HG03060 (cell line): ENCODE data around the gene USP13.
"Not testable (repeated sequence)": the region's sequence is repeated elsewhere in the genome, so short reads cannot be mapped to it uniquely, and the experiment has no call there.

ENCODE experiments used
- ATAC-seq: cut with Tn5 transposase; IDR thresholded peaks from one replicate; pipeline ENCODE4 v1.9.1; 2021; ENCODE audit warnings: low read depth, moderate number of reproducible peaks; ENCODE audit not compliant: unreplicated experiment

Gene USP13, protein sequence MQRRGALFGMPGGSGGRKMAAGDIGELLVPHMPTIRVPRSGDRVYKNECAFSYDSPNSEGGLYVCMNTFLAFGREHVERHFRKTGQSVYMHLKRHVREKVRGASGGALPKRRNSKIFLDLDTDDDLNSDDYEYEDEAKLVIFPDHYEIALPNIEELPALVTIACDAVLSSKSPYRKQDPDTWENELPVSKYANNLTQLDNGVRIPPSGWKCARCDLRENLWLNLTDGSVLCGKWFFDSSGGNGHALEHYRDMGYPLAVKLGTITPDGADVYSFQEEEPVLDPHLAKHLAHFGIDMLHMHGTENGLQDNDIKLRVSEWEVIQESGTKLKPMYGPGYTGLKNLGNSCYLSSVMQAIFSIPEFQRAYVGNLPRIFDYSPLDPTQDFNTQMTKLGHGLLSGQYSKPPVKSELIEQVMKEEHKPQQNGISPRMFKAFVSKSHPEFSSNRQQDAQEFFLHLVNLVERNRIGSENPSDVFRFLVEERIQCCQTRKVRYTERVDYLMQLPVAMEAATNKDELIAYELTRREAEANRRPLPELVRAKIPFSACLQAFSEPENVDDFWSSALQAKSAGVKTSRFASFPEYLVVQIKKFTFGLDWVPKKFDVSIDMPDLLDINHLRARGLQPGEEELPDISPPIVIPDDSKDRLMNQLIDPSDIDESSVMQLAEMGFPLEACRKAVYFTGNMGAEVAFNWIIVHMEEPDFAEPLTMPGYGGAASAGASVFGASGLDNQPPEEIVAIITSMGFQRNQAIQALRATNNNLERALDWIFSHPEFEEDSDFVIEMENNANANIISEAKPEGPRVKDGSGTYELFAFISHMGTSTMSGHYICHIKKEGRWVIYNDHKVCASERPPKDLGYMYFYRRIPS

DNA sequence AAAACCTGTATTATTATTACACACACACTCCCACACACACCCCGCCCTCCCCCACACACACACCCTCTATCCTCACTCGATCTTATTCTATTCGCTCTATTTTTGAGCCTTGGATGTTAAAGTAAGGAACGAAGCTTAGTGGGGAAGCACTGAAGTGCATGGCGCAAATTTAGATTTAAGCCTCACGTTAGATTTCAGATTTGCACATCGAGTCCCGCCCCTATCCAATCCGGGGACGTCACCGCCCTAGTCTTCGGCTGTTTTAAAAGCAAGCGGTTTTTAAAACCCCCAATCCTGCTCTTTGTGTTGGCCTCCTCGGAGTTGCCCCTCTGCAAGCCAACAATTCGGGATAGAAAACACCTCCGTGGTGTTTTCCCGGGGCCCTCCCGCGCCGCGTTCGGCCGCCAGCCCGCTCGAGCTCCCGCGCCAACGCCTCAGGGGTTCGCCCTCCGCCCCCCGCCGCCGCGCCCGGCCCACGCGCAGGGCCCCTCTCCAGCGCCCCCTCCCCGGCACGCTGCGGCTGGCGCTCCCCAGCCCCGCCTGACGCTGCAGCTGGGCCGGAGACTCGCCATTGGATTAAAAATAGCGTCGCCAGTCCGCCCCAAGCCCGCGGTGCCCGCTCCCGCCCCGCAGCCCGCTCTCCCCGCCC is at the start of gene USP13:
USP13 (plus strand) TSS at position 594 of the 649 bp plus-strand sequence. CDS start 186 bp downstream, outside the sequence.
- ATAC-seq = peak; percentile 38

DNA sequence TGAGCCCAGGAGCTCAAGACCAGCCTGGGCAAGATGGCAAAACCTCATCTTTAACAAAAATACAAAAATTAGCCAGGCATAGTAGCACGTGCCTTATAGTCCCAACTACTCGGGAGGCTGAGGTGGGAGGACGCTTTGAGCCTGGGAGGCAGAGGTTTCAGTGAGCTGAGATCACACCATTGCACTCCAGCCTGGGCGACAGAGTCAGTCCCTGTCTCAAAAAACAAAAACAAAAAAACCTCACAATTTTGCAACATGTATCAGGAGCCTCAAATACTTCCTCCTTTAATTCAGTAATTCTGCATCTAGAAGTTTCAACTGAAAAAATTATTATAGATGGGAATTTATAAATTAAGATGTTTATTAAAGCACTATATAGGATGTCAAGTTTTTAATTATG is 49.5 kb upstream of the USP13 start:
- ATAC-seq = no peak

DNA sequence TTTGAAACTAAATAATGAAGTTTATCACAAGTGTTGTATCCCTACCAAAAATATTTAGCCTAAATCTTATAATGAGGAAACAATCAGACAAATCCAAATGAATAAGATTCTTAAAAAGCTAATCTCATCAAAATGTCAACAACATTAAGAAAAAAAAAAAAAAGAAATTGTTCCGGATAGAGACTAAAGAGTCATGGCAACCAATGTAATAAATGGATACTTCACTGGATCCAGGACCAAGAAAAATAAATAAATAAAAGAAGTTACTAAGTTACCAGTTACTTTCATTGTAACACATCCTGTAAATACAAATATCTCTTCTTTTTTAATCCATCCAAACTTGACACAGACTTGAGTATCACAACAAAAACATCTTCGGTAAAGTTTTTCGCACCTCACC is 49.0 kb upstream of the USP13 start:
- ATAC-seq = no peak

DNA sequence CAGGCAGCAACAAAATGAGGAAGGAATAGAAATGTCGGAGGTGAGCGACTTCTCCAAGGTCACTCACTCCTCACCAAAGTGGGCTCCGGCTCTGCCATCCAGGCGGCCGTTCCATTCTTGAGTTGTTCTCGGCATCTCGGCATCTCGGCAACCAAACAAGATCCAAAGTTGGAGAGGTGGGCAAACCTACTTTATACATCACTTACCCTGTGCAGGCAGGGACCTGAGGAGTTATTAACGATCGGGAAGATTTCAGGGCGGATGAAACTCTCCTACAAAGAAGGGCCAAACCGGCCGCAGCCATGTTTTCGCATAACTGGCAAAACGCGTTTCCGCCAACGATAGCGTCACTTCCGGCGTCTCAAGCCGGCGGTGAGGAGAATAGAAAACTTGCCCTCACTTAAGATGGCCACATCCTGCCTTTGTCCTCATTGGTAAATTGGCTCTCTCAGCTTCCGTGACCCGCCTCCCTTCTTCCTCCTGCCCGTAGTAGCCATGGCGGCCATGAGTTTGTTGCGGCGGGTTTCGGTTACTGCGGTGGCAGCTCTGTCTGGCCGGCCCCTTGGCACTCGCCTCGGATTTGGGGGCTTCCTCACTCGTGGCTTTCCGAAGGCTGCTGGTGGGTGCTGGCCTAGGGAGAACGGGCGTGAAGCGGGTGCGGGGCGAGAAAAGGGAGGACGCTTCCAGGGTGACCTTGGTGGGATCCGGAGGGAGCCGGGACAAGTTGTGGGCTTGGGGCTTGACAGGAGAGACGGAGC is 48.3 kb upstream of the USP13 start, which contains the start of the genes MRPL47 and NDUFB5:
MRPL47 (minus strand) TSS at position 318 of the 758 bp plus-strand sequence; CDS start at position 304, 14 bp downstream.
NDUFB5 (plus strand) TSS at position 474 of the 758 bp plus-strand sequence; CDS start at position 496, 22 bp downstream.
- ATAC-seq = peak; percentile 95

DNA sequence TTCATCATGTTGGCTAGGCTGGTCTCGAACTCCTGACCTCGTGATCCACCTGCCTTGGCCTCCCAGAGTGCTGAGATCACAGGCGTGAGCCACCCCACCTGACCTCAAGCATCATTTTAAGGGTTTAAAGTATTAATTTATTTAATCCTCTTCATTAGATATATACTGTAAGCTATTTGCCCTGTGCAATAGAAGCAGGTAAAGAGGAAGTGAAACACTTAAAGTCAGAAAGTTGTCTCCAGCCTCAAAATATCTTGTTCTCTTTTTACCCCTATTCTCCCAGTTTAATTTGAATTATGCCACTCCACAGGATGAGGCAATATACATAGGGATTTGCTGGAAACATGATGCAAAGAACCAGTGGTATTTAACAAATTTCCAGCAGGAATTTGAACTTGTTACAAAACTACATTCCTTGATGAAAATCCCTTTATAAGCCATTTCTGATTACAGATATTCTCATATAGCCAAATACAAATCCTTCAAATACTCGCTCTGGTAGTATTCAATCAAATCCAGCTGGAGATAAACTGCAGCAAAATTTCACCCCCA is 46.2 kb upstream of the USP13 start:
- no peak for ATAC-seq

DNA sequence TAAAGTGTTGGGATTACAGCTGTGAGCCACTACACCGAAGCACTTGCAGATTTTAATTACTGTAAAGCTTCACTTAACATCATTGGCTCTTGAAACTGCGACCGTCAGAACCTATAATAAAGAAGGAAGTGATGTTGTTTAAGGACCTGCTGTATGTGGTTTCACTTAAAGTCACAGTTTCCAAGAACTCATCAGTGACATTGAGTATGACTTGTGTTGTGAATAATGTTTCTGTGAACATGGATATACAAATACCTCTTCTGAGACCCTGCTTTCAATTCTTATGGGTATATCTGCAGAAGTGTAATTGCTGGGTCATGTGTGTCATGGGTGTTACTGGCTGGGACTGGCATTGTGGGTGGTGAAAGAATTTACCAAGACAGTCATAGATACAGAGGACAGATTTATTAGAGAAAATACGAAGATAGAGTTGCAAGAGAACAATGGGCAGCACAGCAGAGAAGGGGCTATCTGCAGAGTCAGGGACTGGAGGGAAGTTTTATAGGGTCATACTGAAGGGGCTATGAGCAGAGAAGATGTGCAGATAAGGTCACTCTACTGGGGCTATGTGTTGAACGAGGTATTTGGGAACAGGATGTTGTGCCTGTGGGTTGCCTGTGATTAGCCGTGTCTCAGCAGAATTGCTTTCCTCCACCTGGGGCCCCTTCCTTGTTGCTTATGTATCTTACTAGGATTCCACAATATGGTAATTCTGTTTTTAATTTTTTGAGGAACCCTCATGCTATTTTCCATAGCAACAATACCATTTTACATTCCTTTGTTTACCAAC is 43.7 kb upstream of the USP13 start:
- ATAC-seq = peak; percentile 45

DNA sequence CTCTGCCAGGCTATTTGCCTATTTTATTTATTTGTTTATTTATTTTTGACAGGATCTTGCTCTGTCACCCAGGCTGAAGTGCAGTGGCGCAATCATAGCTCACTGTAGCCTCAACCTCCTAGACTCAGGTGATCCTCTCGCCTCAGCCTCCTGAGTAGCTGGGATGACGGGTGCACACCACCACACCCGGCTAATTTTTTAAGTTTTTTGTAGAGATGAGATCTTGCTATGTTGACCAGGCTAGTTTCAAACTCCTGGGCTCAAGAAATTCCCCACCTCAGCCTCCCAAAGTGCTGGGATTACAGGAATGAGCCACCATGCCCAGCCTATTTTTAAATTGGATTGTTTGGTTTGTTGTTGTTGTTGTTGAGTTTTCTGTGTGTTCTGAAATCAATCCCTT is 42.8 kb upstream of the USP13 start:
- no peak for ATAC-seq

DNA sequence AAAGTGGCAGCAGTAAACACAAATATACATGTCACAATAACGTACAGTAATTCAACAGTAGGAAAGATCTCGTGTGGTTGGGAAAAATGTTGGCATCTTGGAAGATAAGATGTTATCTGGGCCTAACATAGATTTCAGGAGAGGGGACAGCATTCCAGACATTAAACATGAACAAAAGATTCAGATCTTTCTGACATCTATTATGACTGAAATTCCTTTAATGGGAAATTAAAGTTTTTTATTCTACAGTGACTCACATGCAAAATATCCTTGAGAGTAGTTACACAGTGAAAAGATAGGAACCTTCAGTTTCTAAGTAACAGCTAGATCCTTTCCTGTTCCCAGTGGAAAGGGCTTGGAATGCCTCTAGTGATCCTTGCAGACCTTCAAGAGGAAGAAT is 39.0 kb upstream of the USP13 start:
- no peak for ATAC-seq

DNA sequence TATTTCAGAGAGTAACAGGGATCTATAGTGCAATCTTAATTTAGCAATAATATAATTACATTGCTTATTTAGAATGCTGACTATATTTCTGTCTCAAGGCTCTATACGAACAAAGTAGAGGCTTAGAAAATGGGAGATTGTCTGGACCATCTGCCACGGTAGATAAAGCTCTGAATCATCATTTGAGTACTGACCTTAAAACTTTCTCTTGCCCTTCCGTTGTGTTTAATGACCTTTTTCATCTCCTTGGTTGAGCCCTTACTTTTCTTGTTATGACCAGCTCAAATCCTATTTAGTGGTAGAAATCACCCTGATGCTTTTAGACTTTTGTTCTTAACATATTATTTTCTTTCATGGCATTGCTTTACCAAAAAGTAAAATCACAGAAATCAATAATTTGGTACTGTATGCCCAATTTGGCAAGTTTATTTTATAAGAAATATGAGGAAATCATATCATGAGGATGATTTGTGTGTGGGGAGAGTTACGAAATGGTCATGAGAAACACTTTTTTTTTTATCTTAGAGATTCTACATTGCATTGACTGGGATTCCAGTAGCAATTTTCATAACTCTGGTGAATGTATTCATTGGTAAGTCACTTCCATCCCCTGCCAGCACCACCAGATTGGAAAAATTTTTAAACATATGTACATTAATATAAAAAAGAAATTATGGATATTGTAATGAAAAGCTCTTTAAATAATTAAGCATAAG is 37.2 kb upstream of the USP13 start:
- no peak for ATAC-seq

DNA sequence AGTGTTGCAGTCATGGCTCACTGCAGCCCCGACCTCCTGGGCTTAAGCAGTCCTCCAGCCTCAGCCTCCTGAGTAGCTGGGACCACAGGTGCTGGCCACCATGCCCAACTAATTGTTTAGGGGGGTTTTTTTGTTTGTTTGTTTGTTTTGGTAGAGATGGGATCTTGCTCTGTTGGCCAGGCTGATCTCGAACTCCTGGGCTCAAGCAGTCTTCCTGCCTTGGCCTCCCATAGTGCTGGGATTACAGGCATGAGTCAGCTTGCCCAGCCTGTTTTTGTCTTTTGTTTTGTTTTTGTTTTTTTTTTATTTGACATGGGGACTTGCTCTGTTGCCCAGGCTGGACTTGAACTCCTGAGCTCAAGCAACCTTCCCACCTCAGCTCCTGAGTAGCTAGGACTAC is 30.8 kb upstream of the USP13 start:
- no peak for ATAC-seq

DNA sequence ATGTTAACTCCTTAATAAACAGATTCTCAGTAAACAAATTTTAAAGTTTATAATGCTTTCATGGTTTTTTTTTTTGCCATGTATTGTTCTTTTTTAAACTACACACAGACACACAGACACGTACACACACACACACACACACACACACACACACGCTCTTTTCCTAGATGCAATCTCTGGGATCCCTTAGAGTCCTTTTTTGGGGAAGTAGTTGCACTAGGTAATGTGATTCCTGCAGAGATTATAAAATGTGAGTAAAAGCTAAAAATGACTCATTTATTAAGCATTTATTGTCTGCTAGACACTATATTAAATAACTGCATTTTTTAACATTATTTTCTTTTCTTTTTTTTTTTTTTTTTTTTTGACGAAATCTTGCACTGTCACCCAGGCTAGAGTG is 28.4 kb upstream of the USP13 start:
- ATAC-seq = no peak

DNA sequence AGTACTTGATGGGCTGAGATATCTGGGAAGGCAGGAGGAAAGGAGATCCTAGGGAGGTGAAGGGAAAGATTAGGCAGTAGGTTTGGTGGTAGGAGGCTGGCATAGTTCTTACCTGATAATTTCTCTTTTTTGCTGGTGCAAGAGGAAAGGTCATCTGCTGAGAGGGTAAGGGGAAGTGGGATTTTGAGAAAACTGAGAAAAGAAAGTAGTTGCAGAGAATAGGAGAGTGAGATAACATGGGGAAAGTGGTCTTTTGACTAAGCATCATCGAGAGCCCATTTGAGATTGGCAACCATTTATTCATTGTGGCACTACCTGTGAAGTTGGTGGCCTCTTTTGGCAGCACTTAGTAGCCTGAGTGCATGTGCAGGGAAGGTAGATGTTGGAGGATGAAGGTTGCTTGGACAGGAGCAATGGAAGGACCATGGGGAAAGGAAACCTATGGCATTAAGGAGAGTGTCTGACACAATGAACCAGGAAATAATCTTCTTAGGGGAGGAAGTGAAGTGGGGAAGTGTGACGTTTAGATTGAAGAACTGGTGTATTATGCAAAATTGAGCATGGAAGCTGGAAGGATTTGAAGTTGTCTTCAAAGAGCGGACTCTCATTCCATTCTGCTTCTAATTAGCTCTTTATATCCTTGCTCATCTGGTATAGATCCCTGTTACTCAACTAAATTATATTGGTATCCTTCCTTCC is 21.9 kb upstream of the USP13 start:
- no peak for ATAC-seq

DNA sequence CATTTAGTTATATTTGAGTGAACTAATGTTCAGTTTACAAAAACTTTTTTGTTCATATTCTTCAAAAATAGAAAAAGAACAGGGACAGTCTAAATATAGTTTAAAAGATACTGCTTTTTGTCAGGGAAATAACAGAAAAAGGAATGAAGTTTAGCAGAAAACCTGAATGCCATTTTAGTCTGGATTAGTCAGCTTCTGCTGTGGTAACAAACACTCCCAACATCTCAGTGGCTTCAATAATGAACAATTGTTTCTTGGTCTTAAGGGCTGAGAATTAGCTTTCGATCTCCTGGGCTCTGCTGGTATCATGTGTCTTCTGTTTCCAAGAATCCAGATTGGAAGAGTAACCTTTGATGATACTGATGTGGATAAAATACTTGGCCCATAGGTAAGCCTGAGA is 12.4 kb upstream of the USP13 start:
- no peak for ATAC-seq

DNA sequence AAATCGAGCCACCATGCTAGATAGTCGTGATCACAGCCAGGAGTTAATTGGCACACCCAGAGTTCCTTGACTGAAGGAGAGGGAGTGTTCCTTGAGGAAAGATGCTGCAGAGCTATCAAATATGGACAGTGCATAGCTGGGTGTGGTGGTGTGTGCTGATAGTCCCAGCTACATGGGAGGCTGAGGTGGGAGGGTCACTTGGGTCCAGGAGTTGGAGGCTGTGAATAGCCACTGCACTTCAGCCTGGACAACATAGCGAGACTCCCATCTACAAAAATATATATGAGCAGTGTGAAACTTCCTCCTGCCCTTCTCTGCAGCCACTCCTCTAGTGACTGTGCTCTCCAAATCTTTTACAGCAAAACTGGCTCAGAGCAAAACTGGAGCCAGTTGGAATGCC is 10.0 kb upstream of the USP13 start:
- no peak for ATAC-seq

DNA sequence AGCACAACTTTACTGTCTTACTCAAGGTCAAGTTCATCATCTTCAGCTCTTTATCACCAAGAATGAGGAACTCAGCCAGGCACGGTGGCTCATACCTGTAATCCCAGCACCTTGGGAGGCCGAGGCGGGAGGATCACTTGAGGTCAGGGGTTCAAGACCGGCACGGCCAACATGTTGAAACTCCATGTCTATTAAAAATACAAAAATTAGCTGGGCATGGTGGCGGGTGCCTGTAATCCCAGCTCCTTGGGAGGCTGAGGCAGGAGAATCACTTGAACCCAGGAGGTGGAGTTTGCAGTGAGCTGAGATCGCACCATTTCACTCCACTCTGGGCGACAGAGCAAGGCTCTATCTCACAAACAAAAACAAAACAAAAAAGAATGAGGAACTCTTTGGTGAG is 9.0 kb upstream of the USP13 start:
- ATAC-seq = not testable (repeated sequence)

DNA sequence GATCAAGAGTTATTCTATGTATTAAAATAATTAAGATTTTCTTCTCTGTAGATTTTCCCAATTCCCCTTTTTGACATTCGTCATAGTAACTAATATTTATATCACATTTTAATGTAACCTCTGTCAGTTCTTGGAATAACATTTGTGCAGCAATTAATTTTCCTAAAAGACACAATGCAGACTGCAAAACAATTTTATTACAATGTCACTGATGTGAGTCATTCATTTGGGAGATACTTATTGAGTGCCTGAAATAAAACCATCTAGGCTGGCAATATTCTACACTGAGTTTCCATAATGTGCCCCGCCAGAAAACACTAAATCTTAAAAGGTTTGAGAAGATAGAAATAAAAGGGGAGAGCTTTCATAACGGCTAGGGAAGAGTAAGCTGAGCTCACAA is 6.7 kb upstream of the USP13 start:
- ATAC-seq = no peak

DNA sequence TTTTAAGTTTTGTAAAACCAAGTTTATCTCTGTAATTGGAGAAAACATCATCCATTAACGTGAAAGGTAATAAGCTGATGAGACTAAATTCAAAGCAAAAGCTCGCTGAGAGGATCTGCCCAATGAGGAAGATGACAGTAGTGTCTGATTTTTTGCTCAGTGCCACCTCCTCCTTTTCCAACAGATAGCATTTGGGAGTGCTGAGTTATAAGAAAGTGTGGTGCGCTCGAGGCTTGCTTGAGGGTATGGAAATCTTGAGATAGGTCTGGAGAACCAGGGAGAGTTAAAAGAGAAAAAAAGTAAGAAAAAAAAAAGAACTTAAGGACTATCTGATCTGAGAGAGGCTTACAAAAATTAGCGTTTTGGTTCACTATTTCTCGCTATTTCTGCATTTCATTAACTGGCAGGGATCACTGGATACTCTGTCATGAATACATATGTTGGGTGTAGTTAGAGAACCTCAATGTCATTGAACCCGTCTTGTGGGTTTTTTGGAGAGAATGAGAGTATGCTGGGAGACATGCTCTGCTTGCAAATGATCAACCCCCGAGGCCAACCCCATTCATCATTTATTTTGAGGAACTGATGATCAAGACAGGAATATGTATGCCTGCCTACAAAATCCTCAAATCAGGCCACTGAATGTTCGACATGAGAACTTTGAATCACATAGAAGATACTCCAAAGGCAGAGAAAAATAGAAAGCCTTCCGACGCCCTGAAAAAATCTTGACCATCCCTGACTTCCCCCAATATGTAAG is 973 bp upstream of the USP13 start:
- ATAC-seq = no peak
